Measurements from ENCODE around the gene AKAP1. TPM values are rescaled to one million over a fixed set of nuclear protein-coding genes. Genes with fewer than 3 reads are reported as not detected.

Gene AKAP1
- total RNA-seq, 2 experiments from 2014 or later: 27.0 to 29.8 TPM

- H3K36me3 Mint-ChIP-seq (ENCODE audit: low read depth): no peaks in the 10 kb centered on the region
Observed at GRCh38 chr17:57133486-57133885, 48.4 kb downstream of the AKAP1 start.

GRCh38 chr17:57135026-57135788 lies 50.2 kb downstream of the AKAP1 start:
- POLR2A ChIA-PET: no interaction called here
- H3K4me1 Mint-ChIP-seq: peaks cover 13% of the 10 kb centered on the region
- no peaks in the 10 kb centered on the region for H3K27me3 Mint-ChIP-seq
- CTCF ChIA-PET: interaction anchor here (0.5 to 1.2 kb wide), 3 partner anchors 234 to 698 kb away, joined by 3 to 4 read pairs (median 4); no protein-coding TSS in a partner anchor
- no peaks in the 10 kb centered on the region for H3K9me3 Mint-ChIP-seq (ENCODE audit: low read depth)
- no peak overlapping the region for H3K27ac Mint-ChIP-seq
- no peaks in the 10 kb centered on the region for H3K36me3 Mint-ChIP-seq (ENCODE audit: low read depth)
- H3K4me3 Mint-ChIP-seq: no peak overlapping the region
- no peak for DNase-seq
- no peak for ATAC-seq
- intact Hi-C loops (cut with DNase I, micrococcal nuclease): loop anchor here (5.0 to 10.0 kb wide), 2 partner anchors 92 to 540 kb away; no protein-coding TSS in a partner anchor

More at GRCh38 chr17:57133486-57133885, 48.4 kb downstream of the AKAP1 start:
- Mint-ChIP-seq H3K27me3 (no peaks in the 10 kb centered on the region), H3K4me1 (peaks cover 13% of the 10 kb centered on the region), H3K27ac (no peak overlapping the region), H3K9me3 (ENCODE audit: low read depth) (no peaks in the 10 kb centered on the region), H3K4me3 (no peak overlapping the region)
- ChIA-PET POLR2A (no interaction called here), CTCF (no interaction called here)
- intact Hi-C loops (cut with DNase I, micrococcal nuclease): loop anchor here in 1 of 2 experiments (10.0 kb wide), 1 partner anchor 541 kb away; no protein-coding TSS in a partner anchor
- DNase-seq: no peak
- ATAC-seq: no peak

GRCh38 chr17:57135789-57136291 lies 50.8 kb downstream of the AKAP1 start:
- Mint-ChIP-seq H3K4me3 (no peak overlapping the region), H3K36me3 (ENCODE audit: low read depth) (no peaks in the 10 kb centered on the region), H3K27me3 (no peaks in the 10 kb centered on the region), H3K27ac (no peak overlapping the region), H3K9me3 (ENCODE audit: low read depth) (no peaks in the 10 kb centered on the region), H3K4me1 (peaks cover 13% of the 10 kb centered on the region)
- ChIA-PET CTCF (interaction anchor here (0.6 to 0.8 kb wide), 3 partner anchors 536 to 697 kb away, joined by 3 to 4 read pairs (median 3); no protein-coding TSS in a partner anchor), POLR2A (no interaction called here)
- ATAC-seq (no peak), DNase-seq (peak; percentile 13)
- intact Hi-C loops (cut with DNase I, micrococcal nuclease): loop anchor here (5.0 to 10.0 kb wide), 2 partner anchors 91 to 539 kb away; no protein-coding TSS in a partner anchor

DNA sequence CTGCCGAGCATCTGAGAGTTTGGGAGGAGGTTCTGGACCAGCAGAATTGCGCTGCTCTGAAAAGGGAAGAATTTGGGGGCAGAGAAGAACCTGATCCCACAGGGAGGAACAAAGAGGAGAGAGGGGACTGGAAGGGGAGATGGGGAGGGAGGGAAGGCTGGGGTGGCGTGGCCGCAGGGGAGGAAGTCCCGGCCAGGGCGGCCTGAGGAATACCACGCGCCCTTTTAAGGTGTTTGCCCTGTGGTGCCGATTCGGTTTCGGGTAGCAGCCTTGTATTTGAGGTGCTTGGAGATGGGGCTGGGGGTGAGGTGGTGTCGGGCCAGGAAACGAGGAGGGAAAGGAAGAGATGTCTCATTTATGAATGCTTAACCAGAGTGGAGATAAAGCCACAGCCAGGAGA lies 51.3 kb downstream of the AKAP1 start:
- intact Hi-C loops (cut with DNase I, micrococcal nuclease): loop anchor here (5.0 to 10.0 kb wide), 2 partner anchors 91 to 538 kb away; no protein-coding TSS in a partner anchor
- Mint-ChIP-seq H3K27ac (no peak overlapping the region), H3K4me1 (peaks cover 13% of the 10 kb centered on the region), H3K36me3 (ENCODE audit: low read depth) (no peaks in the 10 kb centered on the region), H3K9me3 (ENCODE audit: low read depth) (no peaks in the 10 kb centered on the region), H3K4me3 (no peak overlapping the region), H3K27me3 (no peaks in the 10 kb centered on the region)
- DNase-seq (no peak), ATAC-seq (no peak)
- ChIA-PET CTCF (interaction anchor here (0.6 to 0.7 kb wide), 2 partner anchors 536 to 611 kb away, joined by 3 read pairs; no protein-coding TSS in a partner anchor), POLR2A (no interaction called here)

DNA sequence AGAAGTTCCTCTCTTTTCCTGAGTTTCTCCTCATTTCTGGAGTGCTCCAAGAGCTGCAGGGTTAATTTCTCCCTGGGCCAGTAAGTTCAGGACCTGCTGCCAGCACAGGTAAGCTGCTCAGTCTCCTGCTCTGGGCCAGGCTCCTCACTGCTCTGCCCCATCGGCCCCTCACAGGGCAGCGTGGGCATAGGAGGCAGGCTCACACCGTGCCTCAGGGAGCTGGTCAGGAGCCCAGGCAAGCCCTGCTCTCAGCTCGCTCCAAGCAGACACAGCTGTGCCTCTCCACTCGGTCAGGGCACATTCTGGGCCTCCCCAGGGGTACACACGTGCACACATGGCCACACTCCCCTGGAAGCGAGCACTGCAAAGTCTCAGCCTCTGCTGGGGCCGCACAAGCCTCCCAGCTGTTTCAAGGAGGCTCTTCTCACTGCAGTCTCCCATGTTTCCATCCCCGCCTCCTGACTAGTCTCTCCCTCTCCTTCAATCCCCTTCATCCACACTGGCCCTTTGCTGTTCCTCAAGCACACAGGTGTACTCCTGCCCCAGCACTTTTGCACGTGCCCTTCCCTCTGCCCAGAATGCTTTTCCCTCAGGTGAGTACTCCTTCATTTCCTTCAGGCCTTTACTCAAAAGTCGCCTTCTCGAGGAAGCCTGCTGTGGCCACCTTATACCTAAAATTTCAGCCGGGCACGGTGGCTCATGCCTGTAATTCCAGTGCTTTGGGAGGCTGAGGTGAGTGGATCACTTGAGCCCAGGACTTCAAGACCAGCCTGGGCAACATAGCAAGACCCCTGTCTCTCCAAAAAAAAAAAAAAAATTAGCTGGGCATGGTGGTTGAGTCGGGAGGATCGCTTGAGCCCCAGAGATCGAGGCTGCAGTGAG lies 53.2 kb downstream of the AKAP1 start:
- H3K27ac Mint-ChIP-seq: no peak overlapping the region
- ChIA-PET CTCF (interaction anchor here (0.6 to 0.7 kb wide), 2 partner anchors 55 to 122 kb away, joined by 3 read pairs; no protein-coding TSS in a partner anchor), POLR2A (interaction anchor here (0.7 kb wide), 1 partner anchor 328 kb away, joined by 3 read pairs; no protein-coding TSS in a partner anchor)
- no peak overlapping the region for H3K4me3 Mint-ChIP-seq
- peaks cover 13% of the 10 kb centered on the region for H3K4me1 Mint-ChIP-seq
- no peaks in the 10 kb centered on the region for H3K9me3 Mint-ChIP-seq (ENCODE audit: low read depth)
- intact Hi-C loops (cut with DNase I, micrococcal nuclease): loop anchor here (5.0 to 10.0 kb wide), 2 partner anchors 89 to 537 kb away; no protein-coding TSS in a partner anchor
- peaks cover 2% of the 10 kb centered on the region for H3K27me3 Mint-ChIP-seq
- DNase-seq (no peak), ATAC-seq (no peak)
- H3K36me3 Mint-ChIP-seq (ENCODE audit: low read depth): no peaks in the 10 kb centered on the region

- no peaks in the 10 kb centered on the region for H3K9me3 Mint-ChIP-seq (ENCODE audit: low read depth)
- DNase-seq: peak; percentile 42
- H3K27me3 Mint-ChIP-seq: peaks cover 2% of the 10 kb centered on the region
- ChIA-PET CTCF (interaction anchor here (0.6 to 0.7 kb wide), 2 partner anchors 121 to 268 kb away, joined by 3 to 4 read pairs; no protein-coding TSS in a partner anchor), POLR2A (interaction anchor here (0.7 kb wide), 1 partner anchor 327 kb away, joined by 3 read pairs; no protein-coding TSS in a partner anchor)
- no peak overlapping the region for H3K27ac Mint-ChIP-seq
- H3K36me3 Mint-ChIP-seq (ENCODE audit: low read depth): no peaks in the 10 kb centered on the region
- ATAC-seq: peak; percentile 65
- intact Hi-C loops (cut with DNase I, micrococcal nuclease): loop anchor here (5.0 to 10.0 kb wide), 2 partner anchors 88 to 536 kb away; no protein-coding TSS in a partner anchor
- H3K4me3 Mint-ChIP-seq: no peak overlapping the region
- H3K4me1 Mint-ChIP-seq: peaks cover 13% of the 10 kb centered on the region
Observed at GRCh38 chr17:57138956-57139576, 54.0 kb downstream of the AKAP1 start.

DNA sequence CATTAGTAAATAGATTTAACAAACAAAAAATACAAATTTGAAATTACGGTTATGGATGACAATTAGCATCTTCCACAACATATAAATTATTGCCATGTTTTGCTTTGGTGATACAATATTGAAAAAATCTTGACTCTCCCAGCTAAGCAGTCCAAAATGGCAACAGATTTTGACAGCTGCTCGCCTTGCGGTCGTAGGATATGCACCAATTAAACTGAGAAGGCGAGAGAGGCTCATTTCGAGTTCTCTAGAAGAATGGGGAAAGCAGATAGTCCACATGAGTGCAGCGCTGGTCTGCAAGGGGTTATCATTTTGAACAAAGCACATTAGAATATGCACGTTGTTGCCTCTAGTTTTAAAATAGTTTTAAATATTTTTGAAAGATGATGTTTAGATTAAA lies 55.3 kb downstream of the AKAP1 start:
- POLR2A ChIA-PET: no interaction called here
- ATAC-seq: no peak

DNA sequence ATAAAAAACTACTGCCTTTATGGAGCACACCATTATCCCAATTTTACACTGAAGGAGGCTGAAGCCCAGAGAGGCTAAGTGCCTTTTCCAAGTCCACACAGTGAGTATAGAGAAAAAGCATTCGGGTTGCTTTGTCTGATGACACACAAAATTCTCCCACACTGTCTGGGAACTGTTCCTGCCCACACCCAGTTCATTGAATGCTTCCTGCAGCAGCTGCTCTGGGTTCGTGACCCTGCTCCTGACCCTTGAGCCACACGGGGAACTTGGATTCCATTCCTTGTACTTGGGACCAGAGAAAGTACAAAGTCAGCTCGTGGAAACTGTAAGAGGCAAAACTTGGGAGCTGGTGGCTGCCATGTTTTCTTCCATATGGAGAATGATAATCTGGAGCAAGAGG lies 57.9 kb downstream of the AKAP1 start:
- H3K4me3 Mint-ChIP-seq: no peak overlapping the region
- intact Hi-C loops (cut with DNase I, micrococcal nuclease): no loop called here
- no peaks in the 10 kb centered on the region for H3K36me3 Mint-ChIP-seq (ENCODE audit: low read depth)
- DNase-seq (no peak), ATAC-seq (no peak)
- peaks cover 2% of the 10 kb centered on the region for H3K27me3 Mint-ChIP-seq
- no peak overlapping the region for H3K27ac Mint-ChIP-seq
- no peaks in the 10 kb centered on the region for H3K9me3 Mint-ChIP-seq (ENCODE audit: low read depth)
- H3K4me1 Mint-ChIP-seq: no peaks in the 10 kb centered on the region
- CTCF ChIA-PET: interaction anchor here (0.6 to 2.2 kb wide), 6 partner anchors 12 to 1709 kb away, joined by 3 to 8 read pairs (median 3); no protein-coding TSS in a partner anchor
- POLR2A ChIA-PET: interaction anchor here (0.6 kb wide), 1 partner anchor 16 kb away, joined by 3 read pairs; no protein-coding TSS in a partner anchor

More for the DNA sequence above, 55.3 kb downstream of the AKAP1 start:
- Mint-ChIP-seq H3K4me3 (no peak overlapping the region), H3K36me3 (ENCODE audit: low read depth) (no peaks in the 10 kb centered on the region), H3K9me3 (ENCODE audit: low read depth) (no peaks in the 10 kb centered on the region), H3K4me1 (peaks cover 13% of the 10 kb centered on the region), H3K27ac (no peak overlapping the region), H3K27me3 (peaks cover 2% of the 10 kb centered on the region)
- intact Hi-C loops (cut with DNase I, micrococcal nuclease): no loop called here
- CTCF ChIA-PET: no interaction called here
- DNase-seq: no peak

GRCh38 chr17:57143361-57143760 lies 58.3 kb downstream of the AKAP1 start:
- Mint-ChIP-seq H3K36me3 (ENCODE audit: low read depth) (no peaks in the 10 kb centered on the region), H3K9me3 (ENCODE audit: low read depth) (no peaks in the 10 kb centered on the region), H3K4me1 (no peaks in the 10 kb centered on the region), H3K27ac (no peak overlapping the region), H3K27me3 (peaks cover 2% of the 10 kb centered on the region), H3K4me3 (no peak overlapping the region)
- no peak for DNase-seq
- intact Hi-C loops (cut with DNase I, micrococcal nuclease): no loop called here
- ATAC-seq: no peak
- ChIA-PET CTCF (interaction anchor here (0.6 to 2.2 kb wide), 4 partner anchors 24 to 529 kb away, joined by 3 to 8 read pairs (median 3); no protein-coding TSS in a partner anchor), POLR2A (interaction anchor here (0.6 kb wide), 1 partner anchor 15 kb away, joined by 3 read pairs; no protein-coding TSS in a partner anchor)

- no peak for DNase-seq
- Mint-ChIP-seq H3K4me3 (no peak overlapping the region), H3K36me3 (ENCODE audit: low read depth) (no peaks in the 10 kb centered on the region), H3K9me3 (ENCODE audit: low read depth) (no peaks in the 10 kb centered on the region), H3K4me1 (no peaks in the 10 kb centered on the region), H3K27me3 (peaks cover 2% of the 10 kb centered on the region), H3K27ac (no peak overlapping the region)
- POLR2A ChIA-PET: no interaction called here
- no peak for ATAC-seq
- CTCF ChIA-PET: interaction anchor here (1.0 to 2.2 kb wide), 2 partner anchors 99 to 528 kb away, joined by 3 to 8 read pairs; no protein-coding TSS in a partner anchor
- intact Hi-C loops (cut with DNase I, micrococcal nuclease): no loop called here
Observed at GRCh38 chr17:57143919-57144318, 58.9 kb downstream of the AKAP1 start.
